Measurements from ENCODE around the gene ERBB4.

DNA sequence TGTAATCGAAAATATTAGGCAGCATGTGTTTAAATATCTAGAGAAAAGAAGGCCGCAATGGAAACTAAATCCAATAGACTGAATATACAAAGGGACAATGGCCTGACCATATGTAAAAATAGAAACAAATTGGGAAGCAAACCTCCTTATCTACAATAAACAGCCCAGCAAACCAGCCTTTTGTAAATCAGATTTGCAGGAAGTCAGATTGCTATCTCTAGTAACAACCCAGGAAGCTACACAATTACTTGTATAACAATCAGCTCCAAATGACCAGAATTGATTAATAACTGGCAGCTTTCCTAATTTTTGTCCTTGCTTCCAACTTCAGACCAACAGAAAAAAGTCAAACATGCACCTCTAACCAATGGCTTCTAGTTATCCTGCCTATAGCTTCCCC, 1122.2 kb downstream of the ERBB4 start:
- TF ChIP-seq, protein P1, sequence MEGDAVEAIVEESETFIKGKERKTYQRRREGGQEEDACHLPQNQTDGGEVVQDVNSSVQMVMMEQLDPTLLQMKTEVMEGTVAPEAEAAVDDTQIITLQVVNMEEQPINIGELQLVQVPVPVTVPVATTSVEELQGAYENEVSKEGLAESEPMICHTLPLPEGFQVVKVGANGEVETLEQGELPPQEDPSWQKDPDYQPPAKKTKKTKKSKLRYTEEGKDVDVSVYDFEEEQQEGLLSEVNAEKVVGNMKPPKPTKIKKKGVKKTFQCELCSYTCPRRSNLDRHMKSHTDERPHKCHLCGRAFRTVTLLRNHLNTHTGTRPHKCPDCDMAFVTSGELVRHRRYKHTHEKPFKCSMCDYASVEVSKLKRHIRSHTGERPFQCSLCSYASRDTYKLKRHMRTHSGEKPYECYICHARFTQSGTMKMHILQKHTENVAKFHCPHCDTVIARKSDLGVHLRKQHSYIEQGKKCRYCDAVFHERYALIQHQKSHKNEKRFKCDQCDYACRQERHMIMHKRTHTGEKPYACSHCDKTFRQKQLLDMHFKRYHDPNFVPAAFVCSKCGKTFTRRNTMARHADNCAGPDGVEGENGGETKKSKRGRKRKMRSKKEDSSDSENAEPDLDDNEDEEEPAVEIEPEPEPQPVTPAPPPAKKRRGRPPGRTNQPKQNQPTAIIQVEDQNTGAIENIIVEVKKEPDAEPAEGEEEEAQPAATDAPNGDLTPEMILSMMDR (IDR thresholded peaks at IDR 0.05; ENCODE audit: insufficient read depth, low read depth, low read length): no peak
- TF ChIP-seq EZH2 (IDR thresholded peaks at IDR 0.05; ENCODE audit: insufficient read depth, low read length): no peak

Measured in astrocyte (in vitro differentiated cells and primary cell).